NCI-H1930 (cell line): Measurements from ENCODE around the gene APOBEC3F.

Experiments
- DNase-seq, 2 experiments: peaks; one replicate each; lab custom pipeline; 2025; lab: John Stamatoyannopoulos, UW

APOBEC3F gene

DNA sequence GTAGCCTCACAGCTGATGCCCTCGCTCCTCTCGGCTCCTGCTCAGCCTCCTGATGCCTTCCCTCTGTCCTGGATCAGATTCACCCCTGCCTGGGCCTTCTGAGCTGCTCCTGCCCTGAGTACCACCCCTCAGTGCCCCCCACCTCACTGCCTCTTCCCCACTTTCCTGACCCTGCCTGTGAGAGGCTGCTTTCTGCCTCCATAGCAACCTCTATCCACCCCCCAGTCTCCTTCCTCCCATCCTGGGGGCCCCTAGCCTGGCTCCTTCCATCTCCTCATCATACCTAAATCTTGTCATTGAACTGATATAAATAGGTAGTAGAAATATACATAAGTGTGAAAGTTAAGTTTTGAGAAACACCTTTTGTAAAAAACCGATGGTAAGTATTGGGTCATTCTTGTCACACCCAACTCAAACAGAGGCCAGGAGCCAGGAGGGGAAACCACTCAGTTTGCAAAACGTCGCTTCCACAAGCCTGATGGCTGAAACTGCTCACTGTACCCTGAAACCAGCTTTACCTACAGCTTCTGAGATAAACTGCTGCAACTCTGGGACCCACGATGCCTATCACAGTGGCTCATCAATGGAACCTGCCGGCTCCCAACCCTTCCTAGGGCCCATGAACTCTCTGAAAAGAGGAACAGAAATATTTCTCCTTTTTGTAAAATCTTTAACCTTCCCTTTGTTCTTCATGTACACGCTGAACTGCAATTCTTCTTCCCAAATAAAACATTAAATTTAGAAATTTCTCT, 51.6 kb downstream of the APOBEC3F start:
- DNase-seq: no peak

DNA sequence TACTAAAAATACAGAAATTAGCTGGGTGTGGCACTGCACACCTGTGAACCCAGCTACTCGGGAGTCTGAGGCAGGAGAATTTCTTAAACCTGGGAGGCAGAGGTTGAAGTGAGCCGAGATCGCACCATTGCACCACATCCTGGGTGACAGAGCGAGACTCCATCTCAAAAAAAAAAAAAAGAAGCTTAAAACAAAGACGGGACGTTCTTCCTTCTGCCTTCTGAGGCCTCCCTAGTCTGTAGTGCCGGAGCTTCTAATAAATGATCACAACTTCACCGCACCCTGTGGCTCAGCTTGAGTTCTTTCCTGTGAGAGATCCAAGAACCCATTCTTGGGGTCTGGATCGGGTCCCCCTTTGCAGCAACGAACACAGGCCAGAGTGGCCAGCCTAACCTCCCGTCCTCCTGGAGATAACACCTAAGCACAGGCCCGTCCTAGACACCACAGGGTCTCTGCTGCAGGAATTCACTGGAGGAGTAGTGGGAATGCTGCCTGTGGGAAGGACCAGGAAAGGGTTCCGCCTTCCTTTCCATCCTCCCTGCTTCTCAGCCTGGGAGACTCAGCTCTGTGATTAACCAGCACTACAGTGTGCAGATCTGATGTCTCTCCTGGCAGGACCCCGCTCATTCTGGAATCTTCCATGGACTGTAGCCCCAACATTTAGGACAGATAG, 54.2 kb downstream of the APOBEC3F start:
- DNase-seq: no peak

DNA sequence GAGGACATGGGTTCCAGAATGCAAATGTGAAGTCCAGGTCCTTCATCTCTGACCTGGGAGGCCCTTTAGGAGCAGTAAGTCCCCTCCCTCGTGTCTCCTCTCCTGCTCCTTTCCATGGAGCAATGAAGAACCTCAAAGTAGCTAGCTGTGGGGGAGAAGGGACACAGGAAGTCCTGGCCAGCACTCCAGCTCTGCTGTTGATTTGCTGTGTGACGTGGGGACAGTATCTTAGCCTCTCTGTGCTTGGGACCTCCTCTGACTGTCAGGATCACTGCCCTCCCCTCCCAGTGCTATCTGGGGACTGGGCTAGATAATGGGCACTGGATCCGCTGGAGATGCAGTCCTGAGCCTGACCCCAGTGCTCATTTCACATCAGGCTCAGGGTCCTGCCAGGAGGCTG, 55.3 kb downstream of the APOBEC3F start:
- DNase-seq: no peak

DNA sequence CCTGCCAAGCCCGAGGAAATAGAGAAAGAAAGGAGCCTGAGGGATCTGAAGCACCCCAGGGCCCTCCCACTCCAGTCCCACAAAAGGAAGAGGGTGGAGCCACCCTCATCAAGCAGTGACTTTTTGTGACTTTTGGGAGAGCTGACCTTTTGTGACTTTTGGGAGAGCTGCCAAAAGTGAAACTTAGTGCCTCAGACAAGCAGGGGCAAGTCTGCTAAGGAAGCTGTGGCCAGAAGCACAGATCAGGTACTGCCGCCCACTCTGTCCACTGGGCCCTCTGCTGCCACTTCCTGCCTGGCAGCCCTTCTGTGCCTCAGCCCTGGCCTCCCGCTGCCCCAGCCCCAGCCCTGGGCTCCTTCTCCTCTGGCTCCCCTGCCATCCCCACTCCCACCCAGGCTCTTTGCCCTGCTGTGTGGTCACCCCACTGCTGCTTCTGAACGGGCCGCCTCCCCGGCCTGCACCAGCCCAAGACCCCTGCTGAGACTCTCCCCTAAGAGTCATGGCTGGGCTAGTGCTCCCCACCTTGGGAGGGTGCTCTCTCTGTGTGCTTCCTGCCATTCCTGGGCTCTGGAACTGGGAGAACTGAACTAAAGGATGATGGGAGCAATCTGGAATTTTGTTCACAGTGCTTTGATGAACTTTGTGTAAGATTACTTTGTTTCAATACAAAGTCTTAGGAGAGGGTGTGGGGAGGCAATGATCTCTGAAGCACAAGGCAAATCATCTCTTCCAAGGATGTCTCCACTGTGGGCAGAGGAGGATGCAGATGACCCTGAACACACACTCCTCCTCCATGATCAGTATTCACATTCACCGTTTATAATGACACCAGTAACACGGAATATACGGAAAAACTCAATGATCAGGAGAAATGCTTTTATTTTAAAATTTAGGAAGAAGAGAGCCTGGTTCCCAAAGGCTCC, 56.7 kb downstream of the APOBEC3F start, which contains the start of gene APOBEC3H:
APOBEC3H (plus strand) TSS at position 147 of the 923 bp plus-strand sequence. CDS start 3,035 bp downstream, outside the sequence.
- no peak for DNase-seq

DNA sequence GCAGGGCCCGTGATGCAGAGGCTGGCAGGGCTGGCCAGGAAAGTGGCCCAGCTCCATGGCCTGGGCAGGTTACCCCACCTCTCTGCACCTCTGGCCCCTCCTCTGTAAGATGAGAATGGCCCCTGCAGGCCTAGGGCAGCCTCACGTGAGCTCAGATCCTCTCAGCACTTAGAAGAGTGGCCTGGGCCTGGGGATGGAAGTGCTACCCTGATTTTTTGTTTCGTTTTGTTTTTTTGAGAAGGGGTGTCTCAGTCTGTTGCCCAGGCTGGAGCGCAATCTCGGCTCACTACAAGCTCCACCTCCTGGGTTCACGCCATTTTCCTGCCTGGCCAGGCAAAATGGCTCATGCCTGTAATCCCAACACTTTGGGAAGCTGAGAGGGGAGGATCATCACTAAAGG, 57.4 kb downstream of the APOBEC3F start:
- no peak for DNase-seq

DNA sequence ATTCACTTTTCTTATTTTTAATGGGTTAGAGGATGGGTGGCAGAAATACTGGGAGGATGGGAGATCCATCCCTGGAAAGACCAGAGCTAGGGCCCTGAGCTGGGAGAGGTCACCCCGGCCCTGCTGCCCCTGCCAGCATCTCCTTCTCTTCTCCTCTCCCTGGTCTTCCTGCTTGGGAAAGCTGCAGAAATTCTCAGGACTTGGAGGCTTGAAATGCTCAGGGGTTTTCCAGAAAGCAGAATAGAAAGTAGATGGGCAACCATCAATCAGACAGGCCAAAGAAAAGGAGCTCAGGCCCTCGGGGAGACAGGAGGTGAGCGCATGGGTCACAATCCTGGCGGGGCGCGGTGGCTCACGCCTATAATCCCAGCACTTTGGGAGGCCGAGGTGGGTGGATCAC, 57.9 kb downstream of the APOBEC3F start:
- DNase-seq: no peak

DNA sequence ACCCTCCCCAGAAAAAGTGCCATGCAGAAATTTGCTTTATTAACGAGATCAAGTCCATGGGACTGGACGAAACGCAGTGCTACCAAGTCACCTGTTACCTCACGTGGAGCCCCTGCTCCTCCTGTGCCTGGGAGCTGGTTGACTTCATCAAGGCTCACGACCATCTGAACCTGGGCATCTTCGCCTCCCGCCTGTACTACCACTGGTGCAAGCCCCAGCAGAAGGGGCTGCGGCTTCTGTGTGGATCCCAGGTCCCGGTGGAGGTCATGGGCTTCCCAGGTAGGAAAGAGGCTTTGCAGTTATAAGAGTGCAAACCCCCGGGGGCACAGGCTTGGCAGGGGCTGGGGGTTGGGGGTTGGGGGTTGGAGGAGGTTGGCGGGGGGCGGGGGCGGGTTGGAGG, 60.6 kb downstream of the APOBEC3F start:
- no peak for DNase-seq

DNA sequence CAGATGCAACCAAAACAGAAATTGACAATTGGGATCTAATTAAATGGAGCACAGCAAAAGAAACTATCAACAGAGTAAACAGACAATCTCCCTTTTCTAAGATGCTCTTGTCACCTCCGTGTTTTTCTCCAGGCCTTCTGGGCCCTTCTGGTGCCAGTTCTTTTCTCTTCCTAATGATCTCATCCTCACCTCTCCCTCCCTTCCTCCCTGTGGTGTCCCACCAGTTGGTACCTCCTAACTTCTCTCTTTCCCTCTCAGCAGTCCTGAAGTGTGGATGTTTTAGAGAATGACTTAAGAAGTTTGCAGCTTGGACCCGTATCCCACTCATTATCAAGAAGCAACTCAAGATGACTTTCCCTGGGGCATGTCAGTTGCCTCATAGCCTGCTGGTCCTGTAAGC, 62.8 kb downstream of the APOBEC3F start:
- no peak for DNase-seq
